Measurements from ENCODE around the gene PHACTR3. TPM values are rescaled to one million over a fixed set of nuclear protein-coding genes. Genes with fewer than 3 reads are reported as not detected.

Gene PHACTR3
- total RNA-seq, 1 donor from 2014 or later, result 0.06 TPM

GRCh38 chr20:59620860-59621505, 16.6 kb downstream of the PHACTR3 start:
- DNase-seq (ENCODE audit: low read depth), result no peak
- H3K4me3 ChIP-seq (ENCODE audit: low read depth, low read length), result no peak overlapping the region
- TF ChIP-seq CTCF (conservative IDR thresholded peaks at IDR 0.05; ENCODE audit: low read depth, low read length), result no peak

- TF ChIP-seq CTCF (conservative IDR thresholded peaks at IDR 0.05; ENCODE audit: low read depth, low read length), result no peak
- no peak for DNase-seq (ENCODE audit: low read depth)
- no peak overlapping the region for H3K4me3 ChIP-seq (ENCODE audit: low read depth, low read length)
These were observed 18.2 kb downstream of the PHACTR3 start for GRCh38 chr20:59622496-59622895.

- no peak for TF ChIP-seq CTCF (conservative IDR thresholded peaks at IDR 0.05; ENCODE audit: low read depth, low read length)
- DNase-seq (ENCODE audit: low read depth), result no peak
- H3K4me3 ChIP-seq (ENCODE audit: low read depth, low read length), result no peak overlapping the region
These were observed 18.8 kb downstream of the PHACTR3 start for GRCh38 chr20:59623133-59623532.

- no peak for DNase-seq (ENCODE audit: low read depth)
- no peak overlapping the region for H3K4me3 ChIP-seq (ENCODE audit: low read depth, low read length)
- no peak for TF ChIP-seq CTCF (conservative IDR thresholded peaks at IDR 0.05; ENCODE audit: low read depth, low read length)
These were observed 19.2 kb downstream of the PHACTR3 start for GRCh38 chr20:59623583-59623982.

DNA sequence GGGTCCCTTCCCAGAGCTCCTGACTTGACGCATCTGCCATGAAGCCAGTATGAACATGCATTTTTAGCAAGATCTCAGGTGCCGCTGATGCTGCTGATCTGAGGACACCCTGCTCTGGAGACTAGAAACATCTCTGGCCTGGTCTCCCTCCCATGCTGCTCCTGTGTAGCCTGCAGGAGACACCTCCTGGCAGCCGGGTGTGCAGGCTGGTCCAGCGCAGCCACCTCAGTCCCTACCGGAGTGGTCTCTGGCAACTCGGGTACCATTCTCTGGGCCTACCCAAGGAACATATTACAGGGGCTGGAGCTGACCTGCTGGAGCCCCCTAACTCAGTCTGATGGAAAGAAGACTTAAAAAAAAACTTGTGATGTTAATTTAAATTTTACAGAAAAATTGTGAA, 20.1 kb downstream of the PHACTR3 start:
- TF ChIP-seq CTCF (conservative IDR thresholded peaks at IDR 0.05; ENCODE audit: low read depth, low read length), result no peak
- no peak for DNase-seq (ENCODE audit: low read depth)
- H3K4me3 ChIP-seq (ENCODE audit: low read depth, low read length), result no peak overlapping the region

- no peak overlapping the region for H3K4me3 ChIP-seq (ENCODE audit: low read depth, low read length)
- no peak for TF ChIP-seq CTCF (conservative IDR thresholded peaks at IDR 0.05; ENCODE audit: low read depth, low read length)
These were observed 21.0 kb downstream of the PHACTR3 start for GRCh38 chr20:59625214-59625922.

DNA sequence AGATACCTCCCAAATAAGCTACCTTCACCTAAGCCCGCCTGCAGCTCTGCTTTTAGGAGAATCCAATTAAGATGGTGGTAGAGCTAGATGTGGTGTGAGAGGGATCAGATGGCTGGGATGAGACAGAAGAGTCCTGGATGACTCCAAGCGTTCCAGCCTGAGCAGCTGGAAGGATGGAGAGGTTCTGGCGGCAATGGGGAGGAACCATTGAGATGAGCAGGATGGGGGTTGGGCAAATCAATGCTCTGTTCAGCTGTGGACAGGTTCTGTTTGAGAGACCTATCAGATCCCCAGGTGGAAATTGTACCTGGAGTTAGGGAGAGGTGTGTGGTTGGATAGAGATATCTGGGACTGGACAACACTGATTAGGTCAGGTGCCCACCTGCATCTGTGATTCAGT, 23.0 kb downstream of the PHACTR3 start:
- no peak for DNase-seq (ENCODE audit: low read depth)
- no peak overlapping the region for H3K4me3 ChIP-seq (ENCODE audit: low read depth, low read length)
- no peak for TF ChIP-seq CTCF (conservative IDR thresholded peaks at IDR 0.05; ENCODE audit: low read depth, low read length)

More at GRCh38 chr20:59625214-59625922, 21.0 kb downstream of the PHACTR3 start:
- DNase-seq (ENCODE audit: low read depth), result no peak
